ENCODE measurements around the gene PEAK1. TPM values are rescaled to one million over a fixed set of nuclear protein-coding genes. Genes with fewer than 3 reads are reported as not detected.

The PEAK1 gene
- polyA plus RNA-seq, 2 of the 4 experiments (the other 2 are of a cell fraction) = 7.5 to 13.7 TPM

DNA sequence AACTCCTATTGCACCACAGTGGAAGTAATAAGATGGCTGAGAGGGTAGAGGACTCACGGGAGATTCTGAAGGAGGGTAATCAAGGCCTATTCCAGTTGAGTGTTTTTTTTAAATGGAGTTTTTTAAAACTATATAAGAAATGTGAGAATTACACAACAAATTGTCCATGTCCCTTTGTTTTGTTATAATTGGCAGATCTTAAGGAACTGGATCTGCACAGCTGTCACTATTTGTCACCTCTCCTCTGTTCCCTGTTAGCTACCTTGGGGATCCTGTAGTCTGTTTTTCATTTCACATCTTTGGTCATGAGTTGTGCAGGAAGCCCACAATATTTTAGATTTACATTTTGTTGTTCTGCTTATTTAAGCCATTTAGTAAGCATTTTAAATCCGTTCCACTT is 271.7 kb downstream of the PEAK1 start (continued):
- TF ChIP-seq SREBF2 (IDR thresholded peaks at IDR 0.05) (no peak), MYC (IDR thresholded peaks at IDR 0.05; ENCODE audit: borderline replicate concordance, low read length) (no peak)
- TF ChIP-seq, protein P1, sequence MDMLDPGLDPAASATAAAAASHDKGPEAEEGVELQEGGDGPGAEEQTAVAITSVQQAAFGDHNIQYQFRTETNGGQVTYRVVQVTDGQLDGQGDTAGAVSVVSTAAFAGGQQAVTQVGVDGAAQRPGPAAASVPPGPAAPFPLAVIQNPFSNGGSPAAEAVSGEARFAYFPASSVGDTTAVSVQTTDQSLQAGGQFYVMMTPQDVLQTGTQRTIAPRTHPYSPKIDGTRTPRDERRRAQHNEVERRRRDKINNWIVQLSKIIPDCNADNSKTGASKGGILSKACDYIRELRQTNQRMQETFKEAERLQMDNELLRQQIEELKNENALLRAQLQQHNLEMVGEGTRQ (IDR thresholded peaks at IDR 0.05) = no peak

DNA sequence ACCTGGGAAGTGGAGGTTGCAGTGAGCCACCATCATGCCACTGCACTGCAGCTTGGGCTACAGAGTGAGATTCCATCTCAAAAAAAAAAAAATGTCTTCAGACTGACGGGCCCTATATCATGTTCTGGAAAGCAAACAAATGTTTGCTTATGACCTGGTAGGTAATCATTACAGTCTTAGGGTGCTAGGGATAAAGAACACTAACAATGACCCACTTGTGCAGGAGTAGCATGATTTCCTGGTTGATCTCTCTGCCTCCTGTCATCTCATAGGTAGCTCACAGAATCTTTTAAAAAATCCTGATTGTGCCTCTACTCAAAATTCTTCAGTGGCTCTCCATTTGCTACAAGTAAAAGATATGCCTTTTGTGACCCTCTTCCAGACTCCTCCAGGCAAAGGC is 274.5 kb downstream of the PEAK1 start:
- POLR2A ChIA-PET = no interaction called here
- no peak for TF ChIP-seq ZFP36 (IDR thresholded peaks at IDR 0.05; ENCODE audit: borderline replicate concordance, partially characterized antibody)
- TF ChIP-seq ZNF302 (CRISPR knock-in tag; IDR thresholded peaks at IDR 0.05) = no peak
- no peak for TF ChIP-seq HEYL (CRISPR knock-in tag; IDR thresholded peaks at IDR 0.05)
- no peak for TF ChIP-seq RAD21 (conservative IDR thresholded peaks at IDR 0.05 in 1 of 2, IDR thresholded peaks at IDR 0.05 in 1 of 2)
- no peak for TF ChIP-seq NPAS2 (CRISPR knock-in tag; IDR thresholded peaks at IDR 0.05; ENCODE audit: borderline replicate concordance)
- no peak for TF ChIP-seq ZSCAN20 (CRISPR knock-in tag; IDR thresholded peaks at IDR 0.05)
- TF ChIP-seq, protein P2, sequence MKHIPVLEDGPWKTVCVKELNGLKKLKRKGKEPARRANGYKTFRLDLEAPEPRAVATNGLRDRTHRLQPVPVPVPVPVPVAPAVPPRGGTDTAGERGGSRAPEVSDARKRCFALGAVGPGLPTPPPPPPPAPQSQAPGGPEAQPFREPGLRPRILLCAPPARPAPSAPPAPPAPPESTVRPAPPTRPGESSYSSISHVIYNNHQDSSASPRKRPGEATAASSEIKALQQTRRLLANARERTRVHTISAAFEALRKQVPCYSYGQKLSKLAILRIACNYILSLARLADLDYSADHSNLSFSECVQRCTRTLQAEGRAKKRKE (CRISPR knock-in tag; IDR thresholded peaks at IDR 0.05; ENCODE audit: low read depth) = no peak
- TF ChIP-seq, protein P3, sequence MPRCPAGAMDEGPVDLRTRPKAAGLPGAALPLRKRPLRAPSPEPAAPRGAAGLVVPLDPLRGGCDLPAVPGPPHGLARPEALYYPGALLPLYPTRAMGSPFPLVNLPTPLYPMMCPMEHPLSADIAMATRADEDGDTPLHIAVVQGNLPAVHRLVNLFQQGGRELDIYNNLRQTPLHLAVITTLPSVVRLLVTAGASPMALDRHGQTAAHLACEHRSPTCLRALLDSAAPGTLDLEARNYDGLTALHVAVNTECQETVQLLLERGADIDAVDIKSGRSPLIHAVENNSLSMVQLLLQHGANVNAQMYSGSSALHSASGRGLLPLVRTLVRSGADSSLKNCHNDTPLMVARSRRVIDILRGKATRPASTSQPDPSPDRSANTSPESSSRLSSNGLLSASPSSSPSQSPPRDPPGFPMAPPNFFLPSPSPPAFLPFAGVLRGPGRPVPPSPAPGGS (IDR thresholded peaks at IDR 0.05) = no peak
- TF ChIP-seq CHD2 (IDR thresholded peaks at IDR 0.05; ENCODE audit: low read length, partially characterized antibody) = no peak
- no peak for TF ChIP-seq RARB (CRISPR knock-in tag; IDR thresholded peaks at IDR 0.05)
- TF ChIP-seq SMC3 (IDR thresholded peaks at IDR 0.05) = no peak
- TF ChIP-seq, protein P4, sequence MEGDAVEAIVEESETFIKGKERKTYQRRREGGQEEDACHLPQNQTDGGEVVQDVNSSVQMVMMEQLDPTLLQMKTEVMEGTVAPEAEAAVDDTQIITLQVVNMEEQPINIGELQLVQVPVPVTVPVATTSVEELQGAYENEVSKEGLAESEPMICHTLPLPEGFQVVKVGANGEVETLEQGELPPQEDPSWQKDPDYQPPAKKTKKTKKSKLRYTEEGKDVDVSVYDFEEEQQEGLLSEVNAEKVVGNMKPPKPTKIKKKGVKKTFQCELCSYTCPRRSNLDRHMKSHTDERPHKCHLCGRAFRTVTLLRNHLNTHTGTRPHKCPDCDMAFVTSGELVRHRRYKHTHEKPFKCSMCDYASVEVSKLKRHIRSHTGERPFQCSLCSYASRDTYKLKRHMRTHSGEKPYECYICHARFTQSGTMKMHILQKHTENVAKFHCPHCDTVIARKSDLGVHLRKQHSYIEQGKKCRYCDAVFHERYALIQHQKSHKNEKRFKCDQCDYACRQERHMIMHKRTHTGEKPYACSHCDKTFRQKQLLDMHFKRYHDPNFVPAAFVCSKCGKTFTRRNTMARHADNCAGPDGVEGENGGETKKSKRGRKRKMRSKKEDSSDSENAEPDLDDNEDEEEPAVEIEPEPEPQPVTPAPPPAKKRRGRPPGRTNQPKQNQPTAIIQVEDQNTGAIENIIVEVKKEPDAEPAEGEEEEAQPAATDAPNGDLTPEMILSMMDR (IDR thresholded peaks at IDR 0.05) = no peak
- TF ChIP-seq CHD4 (IDR thresholded peaks at IDR 0.05; ENCODE audit: borderline replicate concordance) = no peak
- TF ChIP-seq, protein P5, sequence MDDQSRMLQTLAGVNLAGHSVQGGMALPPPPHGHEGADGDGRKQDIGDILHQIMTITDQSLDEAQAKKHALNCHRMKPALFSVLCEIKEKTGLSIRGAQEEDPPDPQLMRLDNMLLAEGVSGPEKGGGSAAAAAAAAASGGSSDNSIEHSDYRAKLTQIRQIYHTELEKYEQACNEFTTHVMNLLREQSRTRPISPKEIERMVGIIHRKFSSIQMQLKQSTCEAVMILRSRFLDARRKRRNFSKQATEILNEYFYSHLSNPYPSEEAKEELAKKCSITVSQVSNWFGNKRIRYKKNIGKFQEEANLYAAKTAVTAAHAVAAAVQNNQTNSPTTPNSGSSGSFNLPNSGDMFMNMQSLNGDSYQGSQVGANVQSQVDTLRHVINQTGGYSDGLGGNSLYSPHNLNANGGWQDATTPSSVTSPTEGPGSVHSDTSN (IDR thresholded peaks at IDR 0.05) = no peak
- TF ChIP-seq PHF8 (IDR thresholded peaks at IDR 0.05; ENCODE audit: borderline replicate concordance, low read depth) = no peak
- no peak for TF ChIP-seq KDM1A (IDR thresholded peaks at IDR 0.05; ENCODE audit: low read depth)
- TF ChIP-seq FOSB (CRISPR knock-in tag; IDR thresholded peaks at IDR 0.05) = no peak
- no peak for TF ChIP-seq HOXB13 (CRISPR knock-in tag; IDR thresholded peaks at IDR 0.05; ENCODE audit: low read depth)
- DNase-seq (ENCODE audit: low read depth in 1 of 2, low spot score in 1 of 2) (no peak), FAIRE-seq (no peak), ATAC-seq (no peak)
- Histone ChIP-seq H3K4me3 (no peak overlapping the region), H3K4me1 (no peaks in the 10 kb centered on the region), H3K27ac (no peak overlapping the region), H3K9me3 (no peaks in the 10 kb centered on the region; the same call in 1 of the 3 replicates), H3K4me2 (no peak overlapping the region)
- WGBS (ENCODE audit: missing lambda C conversion rate) = 62% methylated on average over 1 of the region's 1 CpG
- CTCF ChIA-PET = interaction anchor here (0.6 to 0.8 kb wide), 2 partner anchors 35 to 64 kb away, joined by 3 read pairs; no protein-coding TSS in a partner anchor

All from A549 (cell line).